Mammary epithelial cell (primary cell): ENCODE data around the gene KDELR1.
A peak's percentile ranks its signal among the peaks of the same experiment; 100 is the strongest.

Experiments used
- EZH2 ChIP-seq: IDR thresholded peaks from 2 replicates; pipeline ENCODE4 v1.6.1; 2012; ENCODE audit warnings: low read length, inconsistent platforms, borderline replicate concordance
- TF ChIP-seq, protein P1 (sequence below), 2 donors: IDR thresholded peaks in 1 of 2; conservative IDR thresholded peaks in 1 of 2; 2 replicates each; pipeline ENCODE4 v1.5.1; 2011 to 2012; ENCODE audit warnings: inconsistent platforms in 2 of 2, low read length in 2 of 2, mild to moderate bottlenecking in 2 of 2, control low read depth in 1 of 2, low read depth in 1 of 2; ENCODE audit not compliant: insufficient read depth in 1 of 2; ENCODE audit errors: extremely low read depth in 1 of 2

DNA sequence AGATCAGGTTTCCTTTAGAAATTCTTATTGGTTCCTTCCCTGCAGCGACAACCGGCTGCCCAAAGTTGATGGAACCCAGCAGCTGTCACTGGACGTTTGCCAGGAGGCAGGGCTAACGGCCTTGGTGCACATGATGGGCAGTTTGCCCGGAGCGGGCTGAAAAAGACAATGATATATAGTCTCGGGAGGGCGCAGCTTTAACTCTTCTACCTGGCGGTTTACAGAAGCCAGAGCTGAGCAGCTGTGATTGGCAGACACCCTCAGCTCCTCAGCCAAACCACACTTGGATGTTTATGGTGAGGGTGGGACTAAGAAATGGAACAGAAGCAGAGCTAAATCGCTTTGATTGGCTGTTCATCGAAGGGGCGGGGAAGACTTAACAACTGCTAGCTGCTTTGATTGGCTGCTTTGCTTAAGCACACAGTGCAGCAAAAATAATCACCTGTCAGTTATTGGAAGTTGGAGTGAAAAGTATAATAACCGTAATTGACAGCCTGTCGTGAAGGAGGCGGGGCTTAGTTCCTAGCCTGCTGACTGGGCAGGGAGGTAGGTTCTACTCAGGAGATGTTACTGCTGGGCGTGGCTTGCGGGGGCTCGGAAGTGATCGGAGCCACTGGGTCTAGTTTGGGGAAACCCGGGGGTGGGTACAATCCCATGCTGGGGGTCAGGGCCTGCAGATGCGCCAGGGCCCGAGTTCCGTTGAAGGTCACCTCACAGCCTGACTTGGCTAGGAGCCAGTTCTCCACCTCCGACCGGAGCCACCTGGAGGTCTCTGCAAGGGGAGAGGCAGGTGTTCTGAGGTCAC, 58.5 kb downstream of the KDELR1 start:
- TF ChIP-seq, protein P1, sequence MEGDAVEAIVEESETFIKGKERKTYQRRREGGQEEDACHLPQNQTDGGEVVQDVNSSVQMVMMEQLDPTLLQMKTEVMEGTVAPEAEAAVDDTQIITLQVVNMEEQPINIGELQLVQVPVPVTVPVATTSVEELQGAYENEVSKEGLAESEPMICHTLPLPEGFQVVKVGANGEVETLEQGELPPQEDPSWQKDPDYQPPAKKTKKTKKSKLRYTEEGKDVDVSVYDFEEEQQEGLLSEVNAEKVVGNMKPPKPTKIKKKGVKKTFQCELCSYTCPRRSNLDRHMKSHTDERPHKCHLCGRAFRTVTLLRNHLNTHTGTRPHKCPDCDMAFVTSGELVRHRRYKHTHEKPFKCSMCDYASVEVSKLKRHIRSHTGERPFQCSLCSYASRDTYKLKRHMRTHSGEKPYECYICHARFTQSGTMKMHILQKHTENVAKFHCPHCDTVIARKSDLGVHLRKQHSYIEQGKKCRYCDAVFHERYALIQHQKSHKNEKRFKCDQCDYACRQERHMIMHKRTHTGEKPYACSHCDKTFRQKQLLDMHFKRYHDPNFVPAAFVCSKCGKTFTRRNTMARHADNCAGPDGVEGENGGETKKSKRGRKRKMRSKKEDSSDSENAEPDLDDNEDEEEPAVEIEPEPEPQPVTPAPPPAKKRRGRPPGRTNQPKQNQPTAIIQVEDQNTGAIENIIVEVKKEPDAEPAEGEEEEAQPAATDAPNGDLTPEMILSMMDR (conservative IDR thresholded peaks at IDR 0.05 in 1 of 2, IDR thresholded peaks at IDR 0.05 in 1 of 2; ENCODE audit: extremely low read depth in 1 of 2, insufficient read depth in 1 of 2, low read depth in 1 of 2, low read length in 2 of 2): peak in 1 of 2 donors; percentile 4
- TF ChIP-seq EZH2: no peak
